Ovary (tissue), 9 donors: Measurements from ENCODE around the gene HJURP. TPM values are rescaled to one million over a fixed set of nuclear protein-coding genes. Genes with fewer than 3 reads are reported as not detected.
A peak's percentile ranks its signal among the peaks of the same experiment; 100 is the strongest.

Experiments
- DNase-seq, 5 donors: peaks; one replicate each; pipeline ENCODE4 v3.0.0-alpha.2; 2019 to 2020
- H3K27ac ChIP-seq, 2 donors: fragments of 200-600 bp; one replicate each; pipeline versions ENCODE4 v1.5.1 to v1.8.0; 2019 to 2022
- H3K27me3 ChIP-seq: fragments of 200-600 bp; one replicate; pipeline ENCODE4 v1.8.0; 2022
- H3K36me3 ChIP-seq: fragments of 200-600 bp; sonication (generic); one replicate; pipeline ENCODE4 v1.5.1; 2019
- H3K4me1 ChIP-seq: one replicate; pipeline ENCODE4 v1.8.1; 2013; ENCODE audit warnings: mild to moderate bottlenecking, moderate library complexity; ENCODE audit not compliant: insufficient read depth
- H3K4me3 ChIP-seq: fragments of 200-600 bp; sonication (generic); one replicate; pipeline ENCODE4 v1.5.1; 2017
- H3K9me3 ChIP-seq, 2 donors: fragments of 200-600 bp in 1 of 2; sonication (generic) in 1 of 2; one replicate each; pipeline versions ENCODE4 v1.5.1 to v1.8.1; 2013 to 2019; ENCODE audit warnings: mild to moderate bottlenecking in 1 of 2, moderate library complexity in 1 of 2
- CTCF ChIP-seq, 3 donors: fragments of 450-650 bp in 2 of 3; fragments of 200-600 bp in 1 of 3; IDR thresholded peaks; one replicate each; pipeline versions ENCODE4 v1.5.1 to v1.8.0; 2016 to 2022; ENCODE audit warnings: antibody characterized with exemption in 3 of 3, mild to moderate bottlenecking in 1 of 3
- EP300 ChIP-seq: sonication (generic); formaldehyde crosslinking; IDR thresholded peaks from one replicate; pipeline ENCODE4 v1.6.1; 2017; ENCODE audit warnings: antibody characterized with exemption
- POLR2A ChIP-seq: fragments of 450-650 bp; IDR thresholded peaks from one replicate; pipeline ENCODE4 v1.6.1; 2017; ENCODE audit warnings: antibody characterized with exemption, mild to moderate bottlenecking, moderate library complexity
- WGBS, 3 donors: extraction: QIAGEN DNeasy Blood & Tissue Kit in 1 of 3; methylation state at CpG; one replicate each; pipeline versions ENCODE4 v1.1.5 to v1.1.7; 2013 to 2017; 5-methylcytosine and 5-hydroxymethylcytosine counted together
- intact Hi-C, 4 donors: fragments of 100-400 bp; cut with DNase I; formaldehyde crosslinking; loops; one replicate each; pipeline versions ENCODE4 v1.11.0 to v1.15.1; 2022 to 2023
- polyA plus RNA-seq, 2 donors: library from polyadenylated mRNA; stranded (reverse); fragments of 200-250 nt in 1 of 2; fragments of 350-450 nt in 1 of 2; fragmentation: Illumina TruSeq in 1 of 2; extraction: RNeasy Lipid Tissue Mini Kit (QIAGEN cat#74804) in 1 of 2; gene quantifications; one replicate each; pipeline ENCODE4 v1.2.3, GENCODE V29; 2013 to 2014
- total RNA-seq, 7 donors: library from RNA; depleted of rRNA in 2 of 7; stranded (reverse); fragments of >200 nt in 2 of 7; fragmentation: NEBNext Ultra II Directional in 3 of 7; extraction: Animal tissue kit (Norgen Biotek cat#: 25700) in 3 of 7; gene quantifications; one replicate each; pipeline versions ENCODE4 v1.1.0 to v1.2.4, GENCODE V29; 2016 to 2023
- donor health status: DM: no; HTN: no; CAD: no; lungs with moderate emphysema.
- donor health status: DM: no; HTN: no; CAD: no.
- donor health status: Bipolar disorder and iron deficiency.
- donor health status: DM: yes; HTN: yes; CAD: no.
- donor health status: DM: no; HTN: no; CAD: no.
- donor health status: DM: yes; HTN: yes; CAD: no.

HJURP gene
- total and polyA plus RNA-seq, 9 donors: 0.07 to 1.5 (median 0.94) TPM; not detected in 4

GRCh38 chr2:233835230-233836186 is 18.8 kb downstream of the HJURP start:
- intact Hi-C loops: no loop called here
- Histone ChIP-seq H3K4me1 (no peaks in the 10 kb centered on the region), H3K4me3 (no peak overlapping the region), H3K36me3 (no peaks in the 10 kb centered on the region), H3K27ac (no peak overlapping the region), H3K27me3 (no peaks in the 10 kb centered on the region), H3K9me3 (no peaks in the 10 kb centered on the region)
- 95 to 96% (median 96%) methylated on average over 14 of the region's 14 CpGs for WGBS, 3 donors
- TF ChIP-seq POLR2A (no peak), CTCF (IDR thresholded peaks at IDR 0.05) (no peak), EP300 (no peak)
- no peak for DNase-seq

GRCh38 chr2:233833345-233833744 is 21.0 kb downstream of the HJURP start:
- 53 to 63% (median 58%) methylated on average over 10 of the region's 10 CpGs for WGBS, 3 donors
- no peak overlapping the region for H3K27ac ChIP-seq
- H3K4me1 ChIP-seq: no peaks in the 10 kb centered on the region
- H3K4me3 ChIP-seq: no peak overlapping the region
- DNase-seq: no peak
- intact Hi-C loops: no loop called here
- no peaks in the 10 kb centered on the region for H3K9me3 ChIP-seq
- TF ChIP-seq EP300 (no peak), CTCF (IDR thresholded peaks at IDR 0.05) (no peak), POLR2A (no peak)
- H3K36me3 ChIP-seq: no peaks in the 10 kb centered on the region
- no peaks in the 10 kb centered on the region for H3K27me3 ChIP-seq

GRCh38 chr2:233832869-233833311 is 21.4 kb downstream of the HJURP start:
- DNase-seq: peak in 1 of 5 donors; percentile 44
- Histone ChIP-seq H3K27ac (no peak overlapping the region), H3K4me1 (no peaks in the 10 kb centered on the region), H3K27me3 (no peaks in the 10 kb centered on the region), H3K9me3 (no peaks in the 10 kb centered on the region), H3K4me3 (no peak overlapping the region), H3K36me3 (no peaks in the 10 kb centered on the region)
- intact Hi-C loops: no loop called here
- 20 to 32% (median 22%) methylated on average over 7 of the region's 7 CpGs for WGBS, 3 donors
- no peak for TF ChIP-seq CTCF (IDR thresholded peaks at IDR 0.05)
- TF ChIP-seq POLR2A: no peak
- TF ChIP-seq EP300: no peak

- Histone ChIP-seq H3K27ac (no peak overlapping the region), H3K27me3 (no peaks in the 10 kb centered on the region), H3K4me1 (no peaks in the 10 kb centered on the region), H3K4me3 (no peak overlapping the region), H3K36me3 (no peaks in the 10 kb centered on the region), H3K9me3 (no peaks in the 10 kb centered on the region)
- no peak for DNase-seq
- intact Hi-C loops: no loop called here
- no peak for TF ChIP-seq CTCF (IDR thresholded peaks at IDR 0.05)
- no peak for TF ChIP-seq POLR2A
- TF ChIP-seq EP300: no peak
- WGBS, 3 donors: 55 to 70% (median 61%) methylated on average over 9 of the region's 9 CpGs
Observed at GRCh38 chr2:233832414-233832813, 21.9 kb downstream of the HJURP start.
